AG04450 (cell line): ENCODE results near the gene B3GLCT. TPM values are rescaled to one million over a fixed set of nuclear protein-coding genes. Genes with fewer than 3 reads are reported as not detected.
A peak's percentile ranks its signal among the peaks of the same experiment; 100 is the strongest.

Experiments used
- CTCF ChIA-PET: fragments of 300-600, 350-600 bp; formaldehyde crosslinking; extraction: SDS; loops from one replicate; lab custom pipeline; 2022; ENCODE audit warnings: antibody characterized with exemption, inconsistent platforms; lab: Charles Lee
- POLR2A ChIA-PET: fragments of 350-600 bp; formaldehyde crosslinking; extraction: SDS; loops from one replicate; lab custom pipeline; 2021; ENCODE audit warnings: antibody characterized with exemption, inconsistent platforms; lab: Yijun Ruan, JAX
- DNase-seq: peaks from one replicate; pipeline ENCODE4 v3.0.0-alpha.2; 2011; ENCODE audit warnings: low read depth, low spot score
- H3K27ac ChIP-seq: one replicate; pipeline ENCODE4 v1.5.1; 2012; ENCODE audit warnings: low read depth, low read length, control low read depth
- H3K27me3 ChIP-seq: one replicate; pipeline ENCODE4 v1.6.0; 2012; ENCODE audit warnings: low read length; ENCODE audit not compliant: control insufficient read depth, insufficient read depth
- H3K4me3 ChIP-seq: 2 replicates; pipeline ENCODE4 v1.5.1; 2011; ENCODE audit warnings: mild to moderate bottlenecking, low read depth, low read length, control low read depth
- H3K9me3 ChIP-seq: 2 replicates; pipeline ENCODE4 v1.5.1; 2012; ENCODE audit warnings: low read length; ENCODE audit not compliant: control insufficient read depth, insufficient read depth
- polyA plus RNA-seq: library from polyadenylated mRNA; depleted of rRNA; stranded (reverse); fragments of >200 nt; gene quantifications from 2 replicates; pipeline ENCODE4 v1.2.3, GENCODE V29; 2011
- TF ChIP-seq, protein P1 (sequence below): IDR thresholded peaks from 2 replicates; pipeline ENCODE4 v1.5.1; 2011; ENCODE audit warnings: low read depth, low read length, control low read depth, inconsistent platforms

B3GLCT gene
- polyA plus RNA-seq, 1 experiment = 2.3 TPM

DNA sequence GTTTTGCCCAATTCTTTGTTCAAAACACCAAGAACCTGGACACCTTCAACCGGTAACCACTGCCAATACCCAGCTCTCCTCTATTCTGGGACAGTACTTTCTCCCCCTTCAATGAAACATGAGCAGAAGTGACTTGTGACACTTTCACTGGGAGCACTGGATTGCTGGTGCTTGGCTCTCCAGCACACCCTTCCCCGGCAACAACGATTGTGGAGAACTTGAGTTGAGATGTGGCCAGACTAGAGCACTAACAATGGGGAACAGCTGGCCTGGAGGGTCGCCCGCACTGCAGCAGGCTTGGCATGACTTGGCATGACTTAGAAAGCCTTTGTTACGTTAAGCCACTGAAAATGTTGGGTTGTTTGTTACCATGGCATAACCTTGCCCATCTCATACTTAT lies 7.5 kb upstream of the B3GLCT start:
- Histone ChIP-seq H3K4me3 (no peak overlapping the region), H3K9me3 (no peaks in the 10 kb centered on the region), H3K27ac (no peak overlapping the region), H3K27me3 (peaks cover 9% of the 10 kb centered on the region)
- ChIA-PET CTCF (interaction anchor here (1.0 kb wide), 1 partner anchor 18 kb away, joined by 3 read pairs; no protein-coding TSS in a partner anchor), POLR2A (no interaction called here)
- TF ChIP-seq, protein P1, sequence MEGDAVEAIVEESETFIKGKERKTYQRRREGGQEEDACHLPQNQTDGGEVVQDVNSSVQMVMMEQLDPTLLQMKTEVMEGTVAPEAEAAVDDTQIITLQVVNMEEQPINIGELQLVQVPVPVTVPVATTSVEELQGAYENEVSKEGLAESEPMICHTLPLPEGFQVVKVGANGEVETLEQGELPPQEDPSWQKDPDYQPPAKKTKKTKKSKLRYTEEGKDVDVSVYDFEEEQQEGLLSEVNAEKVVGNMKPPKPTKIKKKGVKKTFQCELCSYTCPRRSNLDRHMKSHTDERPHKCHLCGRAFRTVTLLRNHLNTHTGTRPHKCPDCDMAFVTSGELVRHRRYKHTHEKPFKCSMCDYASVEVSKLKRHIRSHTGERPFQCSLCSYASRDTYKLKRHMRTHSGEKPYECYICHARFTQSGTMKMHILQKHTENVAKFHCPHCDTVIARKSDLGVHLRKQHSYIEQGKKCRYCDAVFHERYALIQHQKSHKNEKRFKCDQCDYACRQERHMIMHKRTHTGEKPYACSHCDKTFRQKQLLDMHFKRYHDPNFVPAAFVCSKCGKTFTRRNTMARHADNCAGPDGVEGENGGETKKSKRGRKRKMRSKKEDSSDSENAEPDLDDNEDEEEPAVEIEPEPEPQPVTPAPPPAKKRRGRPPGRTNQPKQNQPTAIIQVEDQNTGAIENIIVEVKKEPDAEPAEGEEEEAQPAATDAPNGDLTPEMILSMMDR = no peak
- DNase-seq = no peak

- TF ChIP-seq, protein P1 = no peak
- no peak overlapping the region for H3K27ac ChIP-seq
- no peak overlapping the region for H3K4me3 ChIP-seq
- no peak for DNase-seq
- CTCF ChIA-PET = no interaction called here
- H3K27me3 ChIP-seq = peaks cover 9% of the 10 kb centered on the region
- POLR2A ChIA-PET = no interaction called here
- H3K9me3 ChIP-seq = no peaks in the 10 kb centered on the region
Observed at GRCh38 chr13:31195616-31196015, 4.2 kb upstream of the B3GLCT start.

DNA sequence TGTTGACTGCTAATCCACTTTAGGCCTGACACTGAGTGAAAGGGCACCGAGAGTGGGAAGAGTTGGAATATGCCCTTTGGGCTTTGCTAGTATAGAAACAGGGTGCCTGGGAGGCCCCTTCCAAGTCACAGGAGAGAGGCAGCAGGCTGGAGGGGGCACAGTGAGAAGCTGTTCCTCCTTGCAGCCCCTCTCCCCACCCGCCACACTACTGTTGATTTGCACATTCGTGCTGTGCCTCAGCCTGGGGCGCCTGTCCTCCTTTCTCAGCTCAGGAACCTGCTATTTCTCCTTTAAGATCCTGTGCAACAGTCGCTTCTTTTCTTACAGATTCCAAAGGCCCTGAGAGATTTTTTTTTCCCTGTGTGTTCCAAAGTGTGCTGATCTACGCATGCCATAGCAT lies 2.8 kb upstream of the B3GLCT start:
- DNase-seq = no peak
- ChIA-PET POLR2A (no interaction called here), CTCF (interaction anchor here (1.2 to 1.6 kb wide), 2 partner anchors 12 to 39 kb away, joined by 3 read pairs; no protein-coding TSS in a partner anchor)
- no peaks in the 10 kb centered on the region for H3K9me3 ChIP-seq
- TF ChIP-seq, protein P1 = no peak
- no peak overlapping the region for H3K27ac ChIP-seq
- H3K27me3 ChIP-seq = peaks cover 3% of the 10 kb centered on the region
- H3K4me3 ChIP-seq = no peak overlapping the region

DNA sequence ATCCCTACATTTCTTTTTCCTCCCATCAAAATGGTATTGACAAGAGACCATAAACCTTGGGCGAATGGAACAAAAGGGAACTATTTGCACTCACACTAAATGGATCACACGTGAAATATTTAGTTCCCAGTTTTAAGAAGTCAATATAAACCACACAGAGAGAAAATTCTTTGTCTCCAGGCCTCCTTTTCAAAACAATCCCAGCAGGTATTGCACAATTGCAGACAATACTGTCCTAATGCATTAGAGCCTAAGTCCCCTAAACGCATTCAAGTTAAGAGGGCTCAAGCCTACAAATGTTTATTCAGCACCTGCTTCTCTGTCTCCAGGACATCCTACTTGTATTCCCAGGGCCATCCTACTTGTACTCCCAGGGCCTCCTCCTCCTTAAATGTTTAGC lies 1.3 kb upstream of the B3GLCT start:
- no peak overlapping the region for H3K4me3 ChIP-seq
- ChIA-PET CTCF (no interaction called here), POLR2A (no interaction called here)
- DNase-seq = no peak
- TF ChIP-seq, protein P1 = no peak
- H3K9me3 ChIP-seq = no peaks in the 10 kb centered on the region
- H3K27ac ChIP-seq = no peak overlapping the region
- peaks cover 3% of the 10 kb centered on the region for H3K27me3 ChIP-seq

GRCh38 chr13:31199527-31199848 lies 287 bp upstream of the B3GLCT start:
- H3K27me3 ChIP-seq = peaks cover 3% of the 10 kb centered on the region
- no peak for DNase-seq
- POLR2A ChIA-PET = interaction anchor here (1.2 kb wide), 1 partner anchor 38 kb away, joined by 4 read pairs; the partner anchor contains the start of gene HSPH1
- H3K4me3 ChIP-seq = peak overlapping the region; percentile 59
- no peak overlapping the region for H3K27ac ChIP-seq
- no peaks in the 10 kb centered on the region for H3K9me3 ChIP-seq
- CTCF ChIA-PET = interaction anchor here (0.7 to 1.5 kb wide), 10 partner anchors 8 to 232 kb away, joined by 3 to 10 read pairs (median 3); no protein-coding TSS in a partner anchor
- TF ChIP-seq, protein P1 = no peak
